GM21360 (cell line): Measurements from ENCODE around the gene SPINT3.

Experiments used
- ATAC-seq: cut with Tn5 transposase; IDR thresholded peaks from one replicate; pipeline ENCODE4 v1.9.1; 2021; ENCODE audit warnings: mild to moderate bottlenecking, moderate library complexity; ENCODE audit not compliant: unreplicated experiment

Gene SPINT3

DNA sequence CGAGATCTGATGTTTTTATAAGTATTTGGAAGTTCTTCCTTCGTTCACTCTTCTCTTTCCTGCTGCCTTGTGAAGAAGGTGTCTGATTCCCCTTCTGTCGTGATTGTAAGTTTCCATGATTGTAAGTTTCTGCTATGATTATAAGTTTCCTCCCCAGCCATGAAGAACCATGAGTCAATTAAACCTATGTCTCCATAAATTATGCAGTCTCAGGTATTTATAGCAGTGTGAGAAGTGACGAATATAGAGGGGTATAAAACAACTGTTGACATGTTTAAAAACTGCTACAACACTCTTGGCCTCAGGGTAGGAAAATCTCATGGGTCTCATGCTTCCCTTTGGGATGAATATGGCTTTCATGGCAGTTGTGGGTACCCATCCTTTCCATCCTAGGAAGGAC lies 51.7 kb downstream of the SPINT3 start:
- no peak for ATAC-seq

DNA sequence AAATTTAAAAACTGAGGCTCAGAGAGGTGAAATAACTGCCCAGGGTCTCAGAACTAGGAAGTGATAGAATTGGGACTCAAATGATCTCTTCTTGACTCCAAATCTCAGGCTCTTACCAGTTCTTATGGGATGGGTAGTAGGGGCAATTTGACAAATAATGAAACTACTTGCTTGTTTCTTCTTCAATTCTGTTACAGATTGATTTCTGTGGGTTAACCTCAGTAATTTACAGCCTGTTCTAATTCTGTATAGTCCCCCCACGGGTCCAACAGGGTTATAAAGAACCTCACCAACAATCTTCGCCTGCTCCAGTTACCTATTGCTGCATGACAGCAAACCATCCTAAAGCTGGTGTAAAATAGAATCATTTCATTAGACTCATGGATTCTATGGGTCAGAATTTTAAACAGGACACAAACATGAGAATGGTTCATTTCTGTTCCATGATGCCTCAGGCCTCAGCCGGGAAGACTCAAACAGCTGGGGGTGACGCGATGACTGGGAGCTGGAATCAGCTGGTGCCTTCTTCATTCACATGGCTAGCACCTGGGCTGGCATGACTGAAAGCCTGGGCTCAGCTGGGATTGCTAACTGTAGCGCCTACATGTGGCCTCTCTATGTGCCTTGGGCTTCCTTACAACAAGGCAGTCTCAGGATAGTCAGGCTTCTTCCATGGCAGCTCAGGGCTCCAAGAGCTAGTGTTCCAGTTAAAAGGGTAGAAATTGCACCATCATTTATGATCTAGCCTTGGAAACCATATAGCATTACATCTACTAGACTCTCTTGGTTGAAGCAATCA lies 52.5 kb downstream of the SPINT3 start:
- ATAC-seq, result no peak
